Stimulated activated naive CD8-positive, alpha-beta T cell treated with anti-CD3 and anti-CD28 coated beads, Interleukin-15, Interleukin-2, amounts not matched to agents 100 U/mL and 50 U/mL, for 24 hours (primary cell): Measurements from ENCODE around the gene KCNJ10.
A peak's percentile ranks its signal among the peaks of the same experiment; 100 is the strongest.
"Not testable (repeated sequence)": the region's sequence is repeated elsewhere in the genome, so short reads cannot be mapped to it uniquely, and the experiment has no call there.

Experiments used
- ATAC-seq: fragments of 150-1000 bp; cut with Tn5 transposase; one replicate; pipeline ENCODE4 v1.10.0; 2021
- DNase-seq: peaks from one replicate; pipeline ENCODE4 v3.0.0; 2021

Gene KCNJ10

DNA sequence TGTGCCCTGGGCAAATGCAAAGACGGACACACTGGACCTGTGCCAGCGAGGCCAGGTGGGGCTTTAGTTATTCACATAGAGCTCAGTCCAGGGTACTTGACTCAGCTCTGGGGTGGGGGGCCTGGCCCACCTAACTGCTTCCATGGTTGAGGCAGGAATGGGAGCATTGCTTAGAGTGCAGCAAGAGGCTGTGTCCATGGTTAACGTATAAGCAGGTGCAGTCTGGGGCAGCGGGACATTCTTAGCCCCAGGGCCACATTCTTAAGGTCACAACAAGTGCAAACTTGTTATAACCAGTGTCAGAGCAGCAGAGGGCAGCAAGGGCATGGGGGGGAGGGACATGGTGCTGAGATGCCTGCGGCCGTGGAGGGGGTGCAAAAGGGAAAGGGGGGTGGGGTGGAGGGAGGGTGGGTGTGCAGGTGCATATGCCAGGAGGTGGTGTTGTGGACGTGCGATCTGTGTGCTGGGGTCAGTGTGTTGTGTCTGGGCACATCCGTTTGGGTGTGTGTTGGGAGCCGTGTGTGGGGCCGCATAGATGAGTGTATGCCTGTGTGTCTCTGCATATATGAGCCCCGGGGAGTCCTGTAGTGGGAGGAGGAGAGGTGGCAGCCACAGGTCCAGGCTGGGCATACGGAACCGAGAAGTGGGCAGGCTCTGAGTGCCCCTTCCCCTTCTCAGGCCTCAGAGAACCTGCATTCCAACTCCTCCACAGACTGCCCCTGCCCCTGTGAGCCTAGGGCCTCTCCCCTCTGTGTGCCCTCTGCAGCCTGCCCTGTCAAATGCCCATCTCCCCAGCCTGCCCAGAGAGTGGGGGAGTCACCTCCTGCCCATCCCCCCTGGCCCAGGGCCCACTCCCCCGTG, 8.4 kb downstream of the KCNJ10 start:
- no peak for ATAC-seq

DNA sequence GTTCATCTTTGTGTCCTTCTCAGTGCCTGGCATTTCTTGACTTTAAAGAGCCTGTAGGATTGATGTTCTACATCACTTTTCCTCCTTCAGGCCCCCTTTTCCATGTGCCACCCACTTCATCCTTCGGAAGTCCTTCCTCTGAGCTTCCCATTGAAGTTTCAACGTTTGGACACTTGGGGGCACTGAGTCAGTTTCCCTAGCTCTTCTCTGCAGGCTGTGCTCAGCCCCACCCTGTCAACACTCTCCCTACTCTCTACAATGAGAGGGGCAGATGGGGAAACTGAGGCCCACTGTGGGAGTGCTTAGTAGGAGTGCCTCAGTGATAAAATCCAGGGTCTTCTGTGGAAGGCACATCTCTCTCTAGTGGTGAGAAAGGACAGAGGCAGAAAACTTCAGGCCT, 11.9 kb downstream of the KCNJ10 start:
- ATAC-seq (no peak), DNase-seq (no peak)

More for the DNA sequence above, 8.4 kb downstream of the KCNJ10 start:
- DNase-seq = no peak

DNA sequence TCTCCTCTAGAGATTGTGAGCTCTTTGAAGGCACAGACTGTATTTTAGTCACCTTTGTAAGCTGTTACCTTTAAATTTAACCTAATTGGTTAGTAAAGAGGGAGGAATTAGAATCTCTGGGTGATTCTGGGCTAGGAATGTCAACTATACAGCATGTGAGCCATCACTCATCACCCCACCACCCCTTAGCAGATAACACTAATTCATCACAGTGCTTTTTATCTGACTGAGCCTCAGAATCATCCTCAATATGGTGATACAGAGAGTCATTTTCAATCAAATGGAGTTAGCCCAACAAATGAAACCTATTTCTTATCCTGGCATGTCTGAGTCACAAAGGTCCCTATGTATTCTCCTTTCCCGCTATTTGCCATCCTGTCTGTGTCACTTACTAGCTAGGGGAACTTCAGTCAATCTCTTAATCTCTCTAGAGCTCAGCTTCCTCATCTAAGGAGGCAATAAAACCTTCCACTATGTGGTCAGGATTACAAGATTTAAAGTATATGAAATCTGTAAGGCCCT, 13.3 kb downstream of the KCNJ10 start:
- ATAC-seq = no peak
- no peak for DNase-seq

DNA sequence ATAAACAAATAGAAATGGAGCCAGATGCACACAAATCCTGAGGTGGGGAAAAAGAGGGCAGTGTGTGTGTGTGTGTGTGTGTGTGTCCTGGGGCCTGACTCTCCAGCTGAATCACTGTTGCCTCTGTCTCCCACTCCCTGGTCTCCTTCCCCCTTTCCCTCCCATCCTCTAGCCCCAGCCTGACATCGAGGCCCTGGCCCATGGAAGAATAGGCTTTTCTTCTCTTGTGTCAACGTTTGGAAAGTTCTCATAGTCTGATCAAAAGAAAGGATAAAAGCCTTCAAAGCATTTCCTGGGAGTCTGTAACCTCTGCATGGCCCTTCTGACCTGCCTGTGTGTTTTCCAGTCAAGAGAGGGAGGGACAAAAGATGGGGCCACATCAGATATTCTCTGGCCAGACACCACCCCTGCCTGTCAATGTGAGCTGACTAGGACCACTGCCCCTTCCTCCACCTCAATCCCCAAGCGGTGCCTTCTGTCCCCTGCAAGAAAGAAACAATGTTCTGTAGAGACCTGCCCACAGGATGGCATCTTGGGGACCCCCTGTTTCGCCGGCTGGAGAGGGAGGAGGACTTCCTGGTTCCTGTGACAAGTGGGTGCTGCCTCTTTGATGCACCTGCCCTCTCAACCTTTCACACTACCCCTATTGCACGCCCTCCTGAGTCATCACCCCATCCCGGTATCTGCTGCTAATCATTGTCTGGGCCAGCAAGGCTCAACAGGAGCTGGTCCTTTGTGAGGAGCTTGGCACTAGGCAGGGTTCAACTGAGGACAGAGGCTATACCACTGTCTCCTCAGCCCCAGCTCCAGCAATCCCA, 16.2 kb downstream of the KCNJ10 start:
- no peak for ATAC-seq

GRCh38 chr1:160052936-160053335, 17.0 kb downstream of the KCNJ10 start:
- ATAC-seq (no peak), DNase-seq (no peak)

More for the DNA sequence above, 16.2 kb downstream of the KCNJ10 start:
- DNase-seq = no peak

- no peak for ATAC-seq
- no peak for DNase-seq
Observed at GRCh38 chr1:160050619-160051018, 19.3 kb downstream of the KCNJ10 start.

DNA sequence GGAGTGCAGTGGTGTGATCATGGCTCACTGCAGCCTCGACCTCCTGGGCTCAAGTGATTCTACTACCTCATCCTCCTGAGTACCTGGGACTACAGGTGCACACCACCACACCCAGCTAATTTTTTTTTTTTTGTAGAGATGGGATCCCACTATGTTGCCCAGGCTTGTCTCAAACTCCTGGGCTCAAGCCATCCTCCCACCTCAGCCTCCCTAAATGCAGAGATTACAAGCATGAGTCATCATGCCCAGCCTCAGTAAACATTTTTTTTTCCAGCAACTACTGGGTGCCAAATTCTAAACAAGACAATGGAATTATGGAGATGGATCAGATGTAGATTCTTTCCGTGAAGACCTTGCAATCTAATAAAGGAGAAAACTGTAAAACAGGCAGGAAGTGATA, 19.8 kb downstream of the KCNJ10 start:
- not testable (repeated sequence) for DNase-seq, ATAC-seq

GRCh38 chr1:160049101-160049500, 20.9 kb downstream of the KCNJ10 start:
- ATAC-seq (no peak), DNase-seq (no peak)

GRCh38 chr1:160048335-160048734, 21.6 kb downstream of the KCNJ10 start:
- ATAC-seq (no peak), DNase-seq (no peak)

DNA sequence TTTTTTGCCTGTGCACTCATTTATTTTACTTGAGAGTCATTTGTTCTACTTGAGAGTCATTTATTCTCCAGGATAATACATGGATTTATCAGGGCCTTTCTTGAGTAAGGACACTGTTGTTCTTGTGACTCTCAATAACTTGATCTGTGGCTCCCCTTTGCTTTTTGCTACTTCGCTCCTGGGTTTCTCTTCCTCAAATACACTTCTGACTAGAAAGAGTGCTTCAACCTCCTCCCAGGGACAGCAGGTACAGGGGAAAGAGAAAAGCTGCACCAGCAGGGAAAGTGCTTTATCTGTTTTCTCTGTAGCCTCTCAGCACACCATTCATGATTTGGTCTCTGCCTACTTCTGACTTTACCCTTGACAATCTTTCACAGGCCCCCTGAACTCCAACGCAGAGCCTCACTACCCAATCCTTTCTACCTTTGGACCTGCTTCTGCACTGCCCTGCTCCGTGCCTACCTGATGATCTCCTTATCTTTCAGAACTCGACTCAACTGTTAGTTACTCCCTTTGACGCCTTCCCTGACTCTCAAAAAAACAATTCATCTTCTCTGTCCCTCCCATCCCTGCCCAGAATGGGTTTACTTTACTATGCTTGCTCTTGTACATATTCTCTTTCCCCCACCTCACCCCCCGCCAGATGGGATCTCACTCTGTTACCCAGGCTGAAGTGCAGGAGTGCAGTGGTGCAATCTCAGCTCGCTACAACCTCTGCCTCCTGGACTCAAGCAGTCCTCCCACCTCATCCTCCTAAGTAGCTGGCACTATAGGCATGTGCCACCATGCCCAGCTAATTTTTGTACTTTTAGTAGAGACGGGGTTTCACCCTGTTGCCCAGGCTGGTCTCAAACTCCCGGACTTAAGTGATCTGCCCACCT, 22.6 kb downstream of the KCNJ10 start:
- no peak for DNase-seq
- no peak for ATAC-seq

DNA sequence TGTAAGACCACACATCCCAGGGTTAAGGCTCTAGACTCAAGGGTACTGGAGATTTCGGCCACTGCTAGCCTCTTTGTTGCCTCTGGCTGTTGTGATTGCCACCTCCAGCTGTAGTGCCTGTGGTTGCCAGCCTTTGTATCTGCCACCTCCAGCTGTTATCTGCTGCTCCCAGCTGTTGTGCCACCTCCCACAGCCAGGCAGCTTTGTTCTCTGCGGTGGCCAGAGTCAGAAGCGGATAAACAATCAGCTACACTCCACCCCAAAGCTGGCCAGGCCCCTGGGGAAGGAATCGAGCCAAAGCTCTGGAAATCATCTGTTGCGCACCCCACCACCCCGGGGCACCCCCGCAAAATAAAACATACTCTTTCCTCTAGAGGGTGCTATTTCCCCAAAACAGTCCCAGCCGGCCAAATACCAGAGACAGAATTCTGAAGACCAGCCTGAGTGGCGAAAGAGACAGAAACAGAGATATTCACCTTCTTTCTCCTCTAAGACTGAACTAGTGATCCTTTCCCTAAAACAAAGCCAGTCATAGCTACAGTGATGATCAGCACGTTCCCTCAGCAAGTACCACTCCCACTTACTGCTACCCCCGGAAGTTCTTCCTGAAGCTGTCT, 23.4 kb downstream of the KCNJ10 start:
- DNase-seq (peak; percentile 35), ATAC-seq (peak; percentile 84)

DNA sequence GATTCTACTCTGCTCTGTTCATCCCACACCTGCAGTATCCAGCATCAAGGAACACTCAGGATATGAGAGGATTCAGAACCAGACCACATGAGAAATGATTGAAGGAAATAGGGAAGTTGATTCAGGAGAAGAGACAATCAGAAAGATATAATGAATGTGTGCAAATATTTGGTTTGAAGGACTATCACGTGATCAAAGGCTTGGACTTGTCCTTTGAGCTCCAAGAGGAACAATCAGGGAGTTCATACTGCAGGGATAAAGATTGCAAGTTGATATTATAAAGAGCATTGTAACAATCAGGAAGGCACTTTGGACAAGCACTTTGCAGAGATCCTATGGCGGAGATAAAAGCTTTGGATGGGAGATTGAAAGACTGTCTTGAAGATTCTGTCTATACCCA, 24.3 kb downstream of the KCNJ10 start:
- ATAC-seq (no peak), DNase-seq (no peak)

GRCh38 chr1:160043543-160043942, 26.4 kb downstream of the KCNJ10 start:
- DNase-seq = no peak
- ATAC-seq = no peak

DNA sequence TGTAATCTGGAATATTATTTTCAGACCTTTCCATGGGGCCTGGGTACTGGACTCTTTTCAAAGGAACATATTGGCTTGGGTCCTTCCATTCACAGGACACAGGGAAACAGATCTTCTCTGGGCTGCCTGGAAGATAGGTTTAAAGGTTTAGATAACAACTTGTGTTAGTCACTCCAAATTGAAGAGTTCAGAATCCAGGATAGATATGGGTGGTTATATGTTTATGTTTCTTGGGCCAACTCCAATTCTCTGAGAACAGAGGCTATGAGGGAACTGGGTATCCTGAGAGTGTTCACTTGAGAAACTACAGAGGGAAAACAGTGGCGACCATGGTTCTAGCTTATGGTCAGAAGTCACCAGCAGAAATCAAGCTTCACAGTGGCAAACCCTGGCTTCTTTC, 29.5 kb downstream of the KCNJ10 start:
- no peak for DNase-seq
- ATAC-seq = no peak

DNA sequence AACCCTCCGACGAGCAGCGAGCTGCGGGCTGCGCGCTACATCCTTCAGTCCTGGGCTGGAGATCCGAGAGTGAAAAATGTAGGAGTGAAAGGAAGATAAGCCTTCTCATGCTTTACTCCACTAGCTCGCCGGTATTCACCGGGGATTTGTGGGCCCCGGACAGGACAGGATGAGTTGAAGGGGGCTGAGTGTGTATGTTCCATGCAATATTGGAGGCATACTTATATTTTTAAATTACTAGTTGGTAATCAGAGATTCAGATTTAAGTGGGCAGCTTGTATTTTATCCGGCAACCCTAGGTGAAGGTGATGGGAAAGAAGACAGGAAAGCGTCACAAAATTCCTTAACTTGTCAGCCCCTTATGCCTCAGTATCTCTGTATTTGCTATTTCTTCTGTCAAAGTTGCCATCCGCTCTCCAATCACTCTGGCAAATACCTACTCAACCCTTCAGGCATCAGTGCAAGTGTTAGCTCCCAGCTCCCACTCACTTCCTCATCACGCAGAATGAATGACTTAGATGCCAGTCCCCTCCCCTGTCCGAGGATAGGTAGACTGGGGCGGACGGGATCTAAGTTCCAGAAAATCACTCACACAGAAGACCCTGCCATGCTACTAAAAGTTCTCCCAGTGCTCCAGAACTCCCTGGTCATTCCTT, 37.7 kb downstream of the KCNJ10 start:
- ATAC-seq (no peak), DNase-seq (peak; percentile 20)

DNA sequence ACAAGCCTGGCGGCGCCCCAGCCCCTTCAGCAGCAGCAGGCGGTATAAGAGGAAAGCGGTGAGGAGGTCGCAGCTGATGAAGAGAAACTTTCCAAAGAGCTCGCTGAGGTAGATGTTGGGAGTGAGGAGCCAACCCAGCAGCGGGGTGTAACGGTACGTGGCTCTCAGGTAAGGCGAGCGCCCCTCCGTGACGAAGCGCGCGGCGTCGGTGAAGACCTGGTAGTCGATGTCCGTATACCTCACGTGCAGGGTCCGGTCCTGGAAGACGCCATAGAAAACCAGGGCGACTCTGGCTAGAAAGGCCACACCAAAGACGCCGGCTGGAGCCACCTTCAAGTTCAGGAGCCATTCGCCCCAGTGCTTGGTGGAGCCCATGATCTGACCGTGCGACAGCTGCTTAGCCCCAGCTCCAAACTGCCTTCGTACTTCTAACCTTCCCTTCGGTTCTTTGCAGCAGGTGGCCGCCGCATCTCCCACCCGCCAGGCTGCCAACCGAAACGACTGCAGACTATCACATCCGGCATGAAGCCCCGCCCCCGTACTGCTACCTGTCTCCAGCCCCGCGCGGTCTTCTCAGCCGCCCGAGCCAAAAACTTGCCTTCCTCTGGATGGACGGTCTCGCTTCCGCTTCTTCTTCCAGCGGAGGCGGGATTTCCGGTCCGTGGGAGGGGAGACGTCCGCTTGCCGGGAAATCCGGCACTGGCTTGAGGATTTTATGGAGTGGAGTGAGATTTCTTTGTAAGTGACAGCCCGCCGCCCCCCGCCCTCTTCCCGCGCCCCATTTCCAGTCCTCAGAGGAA, 38.4 kb downstream of the KCNJ10 start, which contains the start of gene PIGM:
Gene PIGM, minus strand, starts transcription at position 626 of the 800 bp plus-strand sequence. Its CDS starts 251 bp downstream, at position 375.
- ATAC-seq (peak; percentile 99), DNase-seq (peak; percentile 96)

GRCh38 chr1:160030657-160031364, 39.1 kb downstream of the KCNJ10 start:
- DNase-seq (no peak), ATAC-seq (peak; percentile 4)

- ATAC-seq = no peak
- DNase-seq = no peak
Observed at GRCh38 chr1:160028426-160028825, 41.5 kb downstream of the KCNJ10 start.

- ATAC-seq (no peak), DNase-seq (no peak)
Observed at GRCh38 chr1:160025314-160025713, 44.6 kb downstream of the KCNJ10 start.
